DMS79 (cell line): ENCODE measurements around the gene HAVCR1.
"Not testable (repeated sequence)": the region's sequence is repeated elsewhere in the genome, so short reads cannot be mapped to it uniquely, and the experiment has no call there.

ENCODE experiments used
- DNase-seq: peaks from one replicate; lab custom pipeline; 2025; lab: John Stamatoyannopoulos, UW

Gene HAVCR1

GRCh38 chr5:157049605-157050004 is 9.3 kb downstream of the HAVCR1 start:
- DNase-seq: no peak

DNA sequence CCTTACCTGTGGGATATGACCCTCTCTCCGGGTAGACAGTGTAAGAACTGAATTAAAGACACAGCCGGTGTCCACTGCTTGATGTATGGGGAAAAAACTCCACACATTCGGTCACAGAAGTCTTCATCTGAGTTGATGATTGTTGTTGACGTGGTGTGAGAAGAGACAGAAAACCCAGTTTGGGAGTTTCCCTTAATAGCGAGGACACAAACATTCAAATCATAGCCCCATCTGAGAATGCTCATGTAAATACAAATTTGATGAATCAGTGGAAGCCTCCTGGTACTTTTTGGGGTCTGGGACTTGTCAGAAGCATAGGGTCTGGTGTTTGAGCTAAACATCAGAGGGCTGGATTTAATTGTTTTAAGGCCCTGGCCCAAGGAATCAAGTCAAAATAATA is 11.0 kb downstream of the HAVCR1 start:
- DNase-seq: no peak

GRCh38 chr5:157047016-157047415 is 11.9 kb downstream of the HAVCR1 start:
- not testable (repeated sequence) for DNase-seq

GRCh38 chr5:157046041-157046440 is 12.9 kb downstream of the HAVCR1 start:
- DNase-seq: no peak

DNA sequence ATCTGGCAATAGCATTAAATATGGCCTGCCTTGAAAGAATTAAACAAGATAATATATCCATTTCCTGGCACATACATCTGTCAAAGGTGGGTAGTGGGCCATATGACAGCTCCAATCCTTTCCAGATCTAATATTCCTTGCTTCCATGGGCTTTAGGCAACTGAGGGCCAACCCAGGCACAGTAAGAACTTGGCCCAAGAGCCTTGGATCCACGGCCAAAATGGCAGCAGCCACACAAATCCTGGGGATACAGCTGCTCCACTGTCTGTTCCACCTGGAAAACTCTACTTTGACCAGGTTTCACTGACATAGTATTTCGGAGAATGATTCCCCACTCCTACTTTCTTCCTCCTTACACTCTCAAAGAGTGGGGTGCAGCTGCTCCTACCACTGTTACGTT is 13.3 kb downstream of the HAVCR1 start:
- DNase-seq: no peak

- no peak for DNase-seq
Observed at GRCh38 chr5:157038568-157039187, 20.2 kb downstream of the HAVCR1 start.

- not testable (repeated sequence) for DNase-seq
Observed at GRCh38 chr5:157034106-157035072, 24.5 kb downstream of the HAVCR1 start.

- no peak for DNase-seq
Observed at GRCh38 chr5:157033071-157033583, 25.8 kb downstream of the HAVCR1 start.

DNA sequence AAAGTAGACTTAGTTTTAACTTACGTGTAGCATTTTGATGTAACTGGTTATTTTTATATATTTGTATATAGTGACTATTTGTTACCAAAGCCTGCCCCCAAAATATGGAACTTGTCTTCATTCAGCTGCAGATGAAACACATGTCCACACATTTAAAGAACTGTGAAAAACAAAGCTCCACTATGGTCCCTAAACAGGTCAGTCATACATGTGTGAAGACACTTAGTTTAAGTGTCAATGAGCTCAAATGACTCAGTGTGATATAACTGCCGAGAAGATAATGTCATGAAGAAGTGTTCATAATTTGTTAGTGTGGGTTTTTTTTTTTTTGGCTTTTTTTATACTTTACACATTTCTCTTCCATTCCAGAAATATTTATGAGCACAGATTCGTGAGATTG is 28.2 kb downstream of the HAVCR1 start:
- no peak for DNase-seq

DNA sequence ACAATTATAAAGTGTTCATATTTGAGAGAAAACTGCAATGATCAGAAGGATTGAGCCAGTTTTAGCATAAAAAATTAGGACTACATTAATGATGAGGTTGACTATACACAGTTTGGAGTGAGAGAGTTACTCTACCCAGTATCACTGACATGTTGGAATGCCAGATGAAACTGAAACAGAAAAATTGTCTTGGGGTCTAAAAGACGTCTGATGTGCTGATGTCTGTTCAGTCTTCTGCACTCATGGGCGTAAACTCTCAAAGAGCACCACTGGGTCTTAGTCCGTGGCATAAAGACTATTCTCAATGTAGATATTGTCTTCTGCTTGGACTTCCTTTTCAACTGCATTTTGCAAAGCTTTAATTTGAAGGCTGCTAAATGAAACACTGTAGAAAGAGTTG is 29.5 kb downstream of the HAVCR1 start:
- DNase-seq: no peak

- DNase-seq: not testable (repeated sequence)
Observed at GRCh38 chr5:157027663-157028062, 31.3 kb downstream of the HAVCR1 start.

DNA sequence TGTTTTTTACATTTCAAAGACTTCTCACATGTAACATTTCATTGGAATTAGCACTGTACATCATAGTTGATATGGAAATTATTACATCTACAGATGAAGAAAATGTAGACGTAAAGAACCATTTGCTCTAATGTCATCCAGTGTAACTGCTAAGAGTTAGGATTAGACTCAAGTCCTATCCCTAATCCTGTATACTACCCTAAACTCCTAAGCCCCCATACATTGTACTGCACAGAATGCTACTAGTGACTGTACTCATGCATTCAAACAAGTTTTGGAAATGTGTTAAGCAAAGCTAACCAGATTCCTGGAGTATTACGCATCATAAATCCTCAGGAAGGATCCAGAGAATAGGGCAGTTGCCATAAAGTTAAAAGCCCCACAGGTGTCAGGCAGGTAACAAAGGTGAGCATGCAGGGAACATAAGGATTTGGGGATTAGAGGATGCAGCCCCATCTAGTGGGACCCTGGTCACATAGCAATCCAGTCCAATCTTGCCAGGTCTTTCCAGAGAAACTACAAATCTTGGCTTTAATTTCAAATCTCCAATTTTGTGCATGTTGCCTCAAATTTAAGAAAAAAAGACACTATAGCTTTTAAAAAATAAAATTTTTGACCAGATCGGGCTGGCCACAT is 32.0 kb downstream of the HAVCR1 start:
- no peak for DNase-seq

- no peak for DNase-seq
Observed at GRCh38 chr5:157025093-157025698, 33.7 kb downstream of the HAVCR1 start.

GRCh38 chr5:157024208-157024959 is 34.5 kb downstream of the HAVCR1 start:
- DNase-seq: no peak

DNA sequence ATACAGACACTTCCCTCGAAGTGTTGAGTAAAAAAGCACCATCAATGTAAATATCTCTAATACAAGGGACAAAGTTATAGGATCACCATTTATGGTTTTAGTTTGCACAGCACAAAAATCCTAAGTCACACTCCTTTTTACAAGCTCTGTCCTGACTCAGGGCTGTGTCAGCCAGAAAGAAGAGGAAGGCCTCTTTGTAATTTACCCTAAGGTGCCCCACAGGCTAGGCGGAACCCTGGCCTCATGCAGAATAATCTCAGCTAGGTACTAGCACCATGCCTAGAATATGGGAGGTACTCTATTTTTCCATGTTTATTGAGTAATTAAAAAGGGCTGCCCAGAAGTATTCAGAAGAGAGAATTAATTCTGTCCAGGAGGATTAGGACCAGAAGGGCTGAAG is 36.9 kb downstream of the HAVCR1 start:
- DNase-seq: no peak

DNA sequence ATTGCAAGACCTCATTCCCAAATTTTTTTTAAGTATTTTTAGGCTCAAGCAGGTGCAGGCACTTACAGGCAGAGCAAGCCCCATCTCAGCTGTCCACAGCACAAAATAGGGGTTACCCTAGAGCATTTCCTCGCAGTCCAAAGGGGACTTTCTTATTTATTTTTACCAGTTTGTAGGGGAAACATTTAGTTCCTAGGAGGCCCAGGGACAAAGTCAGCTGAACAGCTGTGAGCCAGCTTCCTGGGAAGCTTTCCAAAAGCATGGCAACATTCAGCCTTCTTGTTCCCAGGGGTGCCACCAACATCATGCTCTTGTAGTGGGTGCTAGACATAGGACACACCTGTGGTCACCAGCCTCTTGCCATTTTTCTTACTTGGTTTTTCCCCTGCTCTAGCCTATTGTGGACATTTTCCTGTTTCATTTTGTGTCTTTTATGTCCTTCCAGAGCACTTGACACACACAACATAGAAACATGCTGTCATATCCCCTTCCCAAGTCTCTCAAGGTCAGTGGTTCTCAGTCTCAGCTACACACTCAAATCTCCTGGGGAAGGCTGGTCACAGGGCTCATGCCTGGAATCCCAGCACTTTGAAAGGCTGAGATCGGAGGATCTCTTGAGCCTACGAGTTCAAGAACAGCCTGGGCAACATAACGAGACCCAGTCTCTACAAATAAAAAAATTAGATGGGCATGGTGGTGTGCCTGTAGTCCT is 38.2 kb downstream of the HAVCR1 start:
- no peak for DNase-seq

DNA sequence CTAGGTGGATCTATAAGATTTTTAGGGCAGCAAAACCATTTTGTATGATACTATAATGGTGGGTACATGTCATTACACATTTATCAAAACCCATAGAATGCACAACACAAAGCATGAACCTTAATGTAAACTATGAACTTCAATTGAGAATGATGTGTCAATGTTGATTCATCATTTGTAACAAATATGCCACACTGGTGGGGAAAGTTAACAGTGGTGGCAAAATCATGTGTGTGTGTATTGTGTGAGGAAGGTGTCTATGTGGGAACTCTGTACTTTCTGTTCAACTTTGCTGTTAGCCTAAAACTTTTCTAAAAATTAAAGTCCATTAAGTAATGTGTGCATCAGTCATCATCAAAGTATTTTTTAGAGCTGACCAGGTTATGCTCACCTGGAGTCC is 38.9 kb downstream of the HAVCR1 start:
- DNase-seq: no peak

GRCh38 chr5:157014143-157014542 is 44.8 kb downstream of the HAVCR1 start:
- DNase-seq: not testable (repeated sequence)

DNA sequence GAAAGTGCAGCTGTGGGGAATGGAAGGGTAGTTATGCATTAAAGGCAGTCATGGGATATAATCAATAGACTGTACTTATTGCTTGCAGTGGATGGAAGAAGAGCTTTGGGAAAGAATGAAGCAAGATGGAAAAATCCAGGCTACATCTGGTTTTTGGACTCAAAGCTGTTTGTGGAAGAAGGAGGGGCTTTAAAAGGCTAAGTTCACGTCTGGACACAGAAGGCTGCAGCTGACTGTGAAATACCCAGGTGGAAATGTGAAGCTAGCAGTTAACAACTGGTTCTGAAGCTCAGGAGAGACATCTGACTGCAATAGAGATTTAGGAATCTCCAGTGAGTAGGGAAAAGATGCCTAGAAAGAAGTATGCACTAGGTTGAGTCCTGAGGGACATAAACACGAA is 52.7 kb downstream of the HAVCR1 start:
- no peak for DNase-seq

DNA sequence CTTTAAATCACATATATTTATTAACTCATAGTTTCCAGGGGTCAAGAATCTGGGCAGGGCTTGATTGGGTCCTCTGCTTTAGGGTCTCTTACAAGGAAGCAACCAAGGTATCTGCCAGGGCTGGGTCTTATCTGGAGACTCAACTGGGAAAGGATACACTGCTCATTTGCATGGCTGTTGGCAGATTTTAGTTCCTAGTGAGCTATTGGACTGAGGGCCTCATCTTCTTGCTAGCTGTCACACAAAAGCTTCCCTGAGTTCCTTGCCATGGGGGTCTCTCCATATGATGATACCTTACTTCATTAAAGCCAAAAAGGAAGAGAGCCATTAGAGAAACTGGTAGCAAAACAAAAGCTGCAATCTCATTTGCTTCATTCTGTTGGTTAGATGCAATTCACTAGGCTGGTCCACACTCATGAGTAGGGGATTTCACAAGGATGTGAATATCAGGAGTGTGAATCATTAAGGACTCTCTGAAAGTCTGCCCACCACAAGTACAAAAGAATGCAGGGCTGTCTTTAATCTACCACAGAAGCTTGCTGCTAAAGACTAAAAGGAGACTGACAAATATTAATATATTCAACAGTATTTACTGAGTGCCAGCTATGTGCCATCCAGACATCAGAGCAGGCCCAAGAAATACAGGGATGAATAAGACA is 53.9 kb downstream of the HAVCR1 start:
- no peak for DNase-seq
